CD4-positive, alpha-beta T cell treated with Interleukin-4 for 4 hours (primary cell): ENCODE data around the gene C14orf39.
"Not testable (repeated sequence)": the region's sequence is repeated elsewhere in the genome, so short reads cannot be mapped to it uniquely, and the experiment has no call there.

Experiments
- DNase-seq: peaks from one replicate; pipeline ENCODE4 v3.0.0-alpha.2; 2020

The C14orf39 gene

DNA sequence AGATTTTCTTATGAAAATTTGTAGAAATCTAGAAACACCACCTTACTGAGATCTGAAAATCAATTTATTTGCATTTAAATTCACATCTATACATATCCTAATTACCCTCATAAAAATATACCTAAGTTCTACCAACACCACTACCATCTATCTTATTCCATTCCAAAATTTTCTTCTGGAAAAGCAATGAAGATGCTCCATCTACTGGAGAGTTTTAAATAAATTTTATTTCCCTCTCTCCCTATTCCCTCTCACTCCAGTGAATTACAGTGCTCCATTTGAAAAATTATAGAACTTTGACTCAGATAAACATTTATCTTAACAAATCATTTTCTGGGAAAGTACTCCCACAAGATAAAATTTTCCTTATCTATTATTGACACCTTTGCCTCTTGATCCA, 2.3 kb upstream of the C14orf39 start:
- no peak for DNase-seq

DNA sequence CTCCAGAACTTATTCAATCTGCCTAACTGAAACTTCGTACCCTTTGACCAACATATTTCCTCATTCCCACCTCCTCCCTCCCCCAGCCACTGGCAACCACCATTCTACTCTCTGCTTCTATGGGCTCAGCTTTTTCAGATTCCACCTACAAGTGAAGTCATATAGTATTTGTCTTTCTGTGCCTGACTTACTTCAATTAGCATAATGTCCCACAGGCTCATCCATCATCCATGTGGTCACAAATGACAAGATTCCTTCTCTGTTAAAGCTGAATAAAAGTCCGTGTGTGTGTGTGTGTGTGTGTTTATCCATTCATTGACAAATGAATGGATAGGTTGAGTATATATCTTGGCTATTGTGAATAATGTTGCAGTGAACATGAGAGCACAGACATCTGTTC, 1.3 kb upstream of the C14orf39 start:
- DNase-seq: no peak

DNA sequence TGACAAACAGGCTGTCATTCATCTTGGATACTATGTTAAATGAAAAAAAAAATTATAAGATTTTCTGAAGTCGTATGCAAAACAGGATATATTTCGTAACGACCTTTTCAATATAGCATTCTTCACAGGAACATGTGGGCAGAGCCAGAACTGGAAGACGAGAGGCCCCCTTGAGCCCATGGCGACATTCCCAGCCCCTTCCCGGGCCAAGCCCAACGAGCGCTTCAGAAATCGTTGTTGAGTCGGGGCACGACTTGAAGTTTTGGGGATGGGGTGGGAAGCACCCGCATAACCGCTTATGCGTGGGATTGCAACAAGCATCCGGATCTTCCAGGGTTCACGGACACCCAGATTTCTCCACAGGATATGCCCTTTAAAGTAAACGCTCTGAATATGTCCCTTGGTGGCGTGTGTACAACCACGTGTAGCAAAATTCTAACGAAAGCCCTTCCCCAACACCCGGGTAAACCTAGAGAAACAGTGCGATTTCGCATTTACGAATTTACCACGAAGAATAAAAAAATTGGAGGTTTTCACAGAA, 736 bp downstream of the C14orf39 start:
- DNase-seq: no peak

DNA sequence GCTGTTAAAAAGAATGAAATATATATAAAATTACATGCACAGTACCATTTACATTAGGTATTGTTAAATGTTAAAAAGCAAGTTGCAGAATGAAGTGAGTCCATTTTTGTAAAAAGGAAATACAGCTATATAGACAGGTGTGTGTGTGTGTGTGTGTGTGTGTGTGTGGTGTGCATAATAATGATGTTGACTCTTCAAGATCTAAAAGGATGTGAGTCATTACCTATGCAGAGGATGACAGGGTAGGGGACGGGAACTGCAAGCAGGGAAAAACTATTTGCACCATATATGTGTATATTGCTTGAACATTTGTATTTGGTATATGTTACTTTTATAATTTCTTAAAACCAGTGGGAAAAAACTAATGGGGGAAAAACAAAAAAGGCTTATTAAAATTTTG, 3.1 kb downstream of the C14orf39 start:
- no peak for DNase-seq

DNA sequence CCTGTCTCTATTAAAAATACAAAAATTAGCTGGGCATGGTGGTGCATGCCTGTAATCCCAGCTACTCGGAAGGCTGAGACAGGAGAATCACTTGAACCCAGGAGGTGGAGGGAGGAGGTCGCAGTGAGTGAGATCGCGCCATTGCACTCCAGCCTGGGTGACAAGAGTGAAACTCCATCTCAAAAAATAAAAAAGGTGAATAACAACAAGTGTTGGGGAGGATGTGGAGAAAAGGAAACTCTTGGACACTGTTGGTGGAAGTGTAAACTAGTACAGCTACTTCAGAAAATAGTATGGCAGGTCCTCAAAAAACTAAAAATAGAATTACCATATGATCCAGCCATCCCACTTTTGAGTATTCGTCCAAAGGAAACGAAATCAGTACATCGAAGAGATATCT, 5.6 kb downstream of the C14orf39 start:
- not testable (repeated sequence) for DNase-seq

DNA sequence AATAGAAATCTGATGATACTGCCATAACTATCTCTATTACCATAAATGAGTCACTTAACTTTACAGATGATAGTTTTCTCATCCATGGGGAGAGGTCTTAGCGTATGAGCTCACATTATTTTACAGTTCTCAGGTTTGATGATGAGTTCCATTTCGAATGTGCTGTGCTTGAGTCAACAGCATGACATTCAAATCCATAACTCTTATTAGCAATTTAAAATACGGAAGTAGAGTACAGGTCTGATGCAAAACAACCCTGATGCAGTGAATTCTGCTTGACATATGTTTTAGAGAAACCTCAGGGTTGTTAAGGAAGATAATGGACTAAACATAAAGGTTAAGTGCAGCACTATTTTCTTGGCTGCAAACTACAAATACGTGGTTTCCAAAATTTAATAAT, 30.0 kb downstream of the C14orf39 start:
- DNase-seq: no peak

DNA sequence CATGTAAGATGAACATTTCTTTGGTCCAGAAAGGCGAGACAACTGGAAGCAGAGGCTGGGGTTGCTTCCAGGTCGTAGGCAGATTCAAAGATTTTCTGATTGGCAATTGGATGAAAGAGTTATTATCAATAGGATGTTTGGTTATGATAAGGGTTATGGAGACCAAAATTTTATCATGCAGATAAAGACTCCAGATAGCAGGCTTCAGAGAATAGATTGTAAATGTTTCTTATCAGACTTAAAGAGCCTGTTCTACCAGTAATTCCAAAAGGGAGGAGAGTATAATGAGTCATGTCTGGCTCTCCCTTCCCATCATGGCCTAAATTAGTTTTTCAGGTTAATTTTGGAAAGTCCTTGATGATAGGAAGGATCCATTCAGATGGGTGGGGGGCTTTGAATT, 55.6 kb downstream of the C14orf39 start:
- DNase-seq: no peak

DNA sequence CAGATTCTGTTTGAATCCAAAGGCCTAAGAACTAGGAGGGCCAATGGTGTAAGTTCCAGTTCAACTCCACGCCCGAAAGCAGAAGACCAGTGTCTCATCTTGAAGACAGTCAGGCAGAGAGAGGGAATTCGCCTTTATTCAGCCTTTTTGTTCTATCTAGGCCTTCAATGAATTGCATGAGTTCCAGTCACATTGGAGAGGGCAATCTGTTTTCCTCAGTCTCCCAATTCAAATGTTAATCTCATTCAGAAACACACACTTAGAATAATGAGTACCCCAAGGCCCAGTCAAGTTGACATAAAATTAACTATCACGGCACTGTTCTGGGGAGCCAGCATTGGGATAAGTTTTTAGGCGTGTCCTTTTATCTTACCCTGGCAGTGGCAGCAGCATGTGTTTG, 65.8 kb downstream of the C14orf39 start:
- no peak for DNase-seq

DNA sequence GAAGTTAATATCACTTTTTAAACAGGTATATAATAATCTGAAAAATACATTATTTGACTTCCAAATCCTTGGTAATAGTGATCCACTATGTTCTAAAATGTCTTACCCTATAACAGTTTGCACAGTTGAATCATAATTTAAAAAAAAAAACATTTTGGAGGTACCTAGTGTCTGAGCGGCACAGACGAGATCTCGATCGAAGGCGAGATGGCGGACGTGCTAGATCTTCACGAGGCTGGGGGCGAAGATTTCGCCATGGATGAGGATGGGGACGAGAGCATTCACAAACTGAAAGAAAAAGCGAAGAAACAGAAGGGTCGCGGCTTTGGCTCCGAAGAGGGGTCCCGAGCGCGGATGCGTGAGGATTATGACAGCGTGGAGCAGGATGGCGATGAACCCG, 88.3 kb downstream of the C14orf39 start:
- DNase-seq: not testable (repeated sequence)

DNA sequence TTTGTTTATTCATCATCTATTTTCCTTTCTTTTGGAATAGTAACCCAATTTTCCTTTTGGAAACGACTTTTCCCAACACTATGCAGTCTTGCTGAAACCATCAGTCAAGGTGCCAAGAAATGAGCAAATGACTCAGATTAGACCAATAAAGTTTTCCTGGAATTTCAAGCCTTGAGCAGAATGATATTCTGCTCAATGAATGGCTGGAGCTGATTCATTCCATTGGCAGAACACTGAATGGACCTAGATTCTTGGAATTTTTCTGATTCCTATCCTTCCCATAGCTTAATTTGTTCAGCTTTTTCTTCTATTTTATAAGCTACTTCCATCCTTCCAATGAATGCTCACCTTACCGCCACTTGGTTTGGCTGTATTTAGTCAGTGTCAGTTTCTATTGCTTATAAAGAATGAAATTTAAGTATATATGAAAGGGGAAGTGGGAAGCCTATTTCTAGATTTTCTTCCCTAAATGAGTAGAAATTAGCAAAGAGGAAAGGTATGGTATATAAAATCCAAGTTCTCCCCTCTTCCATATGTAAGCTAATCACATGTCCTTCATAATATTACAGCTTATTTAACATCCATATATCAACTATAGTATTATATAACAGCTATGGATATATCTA, 89.0 kb downstream of the C14orf39 start:
- no peak for DNase-seq
